Measurements from ENCODE around the gene WNT11.

DNA sequence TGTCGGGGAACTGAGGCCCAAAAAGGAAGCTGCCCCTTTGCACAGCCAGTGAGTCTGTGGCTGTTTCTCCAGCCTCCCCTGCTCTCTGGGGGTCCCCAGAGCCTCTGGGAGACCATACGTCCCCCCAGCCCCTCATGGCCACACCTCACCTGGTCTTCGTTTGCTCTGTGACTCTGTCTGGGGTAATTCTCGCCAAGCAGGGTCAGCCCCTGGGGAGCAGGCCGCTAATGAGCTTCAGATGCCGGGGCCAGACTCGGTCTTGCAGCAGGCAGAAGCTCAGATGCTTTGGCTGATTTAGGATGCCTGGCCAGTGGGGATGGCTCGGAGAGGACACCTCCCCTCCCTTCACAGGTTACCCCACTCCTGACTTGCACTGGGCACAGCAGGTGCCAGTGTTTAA lies 24.1 kb upstream of the WNT11 start:
- TF ChIP-seq, protein P1, sequence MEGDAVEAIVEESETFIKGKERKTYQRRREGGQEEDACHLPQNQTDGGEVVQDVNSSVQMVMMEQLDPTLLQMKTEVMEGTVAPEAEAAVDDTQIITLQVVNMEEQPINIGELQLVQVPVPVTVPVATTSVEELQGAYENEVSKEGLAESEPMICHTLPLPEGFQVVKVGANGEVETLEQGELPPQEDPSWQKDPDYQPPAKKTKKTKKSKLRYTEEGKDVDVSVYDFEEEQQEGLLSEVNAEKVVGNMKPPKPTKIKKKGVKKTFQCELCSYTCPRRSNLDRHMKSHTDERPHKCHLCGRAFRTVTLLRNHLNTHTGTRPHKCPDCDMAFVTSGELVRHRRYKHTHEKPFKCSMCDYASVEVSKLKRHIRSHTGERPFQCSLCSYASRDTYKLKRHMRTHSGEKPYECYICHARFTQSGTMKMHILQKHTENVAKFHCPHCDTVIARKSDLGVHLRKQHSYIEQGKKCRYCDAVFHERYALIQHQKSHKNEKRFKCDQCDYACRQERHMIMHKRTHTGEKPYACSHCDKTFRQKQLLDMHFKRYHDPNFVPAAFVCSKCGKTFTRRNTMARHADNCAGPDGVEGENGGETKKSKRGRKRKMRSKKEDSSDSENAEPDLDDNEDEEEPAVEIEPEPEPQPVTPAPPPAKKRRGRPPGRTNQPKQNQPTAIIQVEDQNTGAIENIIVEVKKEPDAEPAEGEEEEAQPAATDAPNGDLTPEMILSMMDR (IDR thresholded peaks at IDR 0.05; ENCODE audit: low read length) = no peak
- TF ChIP-seq EZH2phosphoT487 (IDR thresholded peaks at IDR 0.05; ENCODE audit: low read length) = no peak

Measured in MM.1S (cell line).